Naive B cell (primary cell): ENCODE results near the gene ZFPM1. TPM values are rescaled to one million over a fixed set of nuclear protein-coding genes. Genes with fewer than 3 reads are reported as not detected.
"Not testable (repeated sequence)": the region's sequence is repeated elsewhere in the genome, so short reads cannot be mapped to it uniquely, and the experiment has no call there.

Experiments
- ATAC-seq, 2 donors: fragments of 150-1000 bp; cut with Tn5 transposase; 2 replicates each; pipeline ENCODE4 v1.10.0; 2021; ENCODE audit warnings: low read depth in 2 of 2, mild to moderate bottlenecking in 2 of 2, moderate library complexity in 2 of 2
- DNase-seq: peaks from one replicate; pipeline ENCODE4 v3.0.0; 2022
- H3K27ac Mint-ChIP-seq, 6 donors: one replicate each; pipeline ENCODE4 v1.8.0; 2020 to 2022; ENCODE audit warnings: mild to moderate bottlenecking in 6 of 6, mixed read lengths in 6 of 6, moderate library complexity in 5 of 6, inconsistent platforms in 2 of 6
- H3K27me3 Mint-ChIP-seq, 3 donors: one replicate each; pipeline ENCODE4 v1.8.0; 2021 to 2022; ENCODE audit warnings: mixed read lengths in 3 of 3, mild to moderate bottlenecking in 1 of 3
- H3K36me3 Mint-ChIP-seq, 2 donors: one replicate each; pipeline ENCODE4 v1.8.0; 2020 to 2022; ENCODE audit warnings: mixed read lengths in 2 of 2, inconsistent platforms in 1 of 2, mild to moderate bottlenecking in 1 of 2
- H3K4me1 Mint-ChIP-seq, 3 donors: one replicate each; pipeline ENCODE4 v1.8.0; 2020 to 2022; ENCODE audit warnings: mixed read lengths in 3 of 3, inconsistent platforms in 1 of 3, mild to moderate bottlenecking in 1 of 3, moderate library complexity in 1 of 3
- H3K4me3 Mint-ChIP-seq, 8 donors: one replicate each; pipeline ENCODE4 v1.8.0; 2020 to 2022; ENCODE audit warnings: mild to moderate bottlenecking in 8 of 8, mixed read lengths in 8 of 8, moderate library complexity in 8 of 8, inconsistent platforms in 2 of 8
- H3K9me3 Mint-ChIP-seq, 7 donors: one replicate each; pipeline ENCODE4 v1.8.0; 2020 to 2022; ENCODE audit warnings: mixed read lengths in 7 of 7, mild to moderate bottlenecking in 5 of 7, inconsistent platforms in 2 of 7, moderate library complexity in 1 of 7
- polyA plus RNA-seq, 6 donors: library from polyadenylated mRNA; unstranded; fragments of 300-500 nt; fragmentation: Illumina TruSeq; gene quantifications; one replicate each; pipeline ENCODE4 v1.2.3, GENCODE V29; 2021; ENCODE audit warnings: low read depth in 6 of 6

Gene ZFPM1
- polyA plus RNA-seq: under 1 TPM; 0.09 to 0.46 (median 0.28) TPM

DNA sequence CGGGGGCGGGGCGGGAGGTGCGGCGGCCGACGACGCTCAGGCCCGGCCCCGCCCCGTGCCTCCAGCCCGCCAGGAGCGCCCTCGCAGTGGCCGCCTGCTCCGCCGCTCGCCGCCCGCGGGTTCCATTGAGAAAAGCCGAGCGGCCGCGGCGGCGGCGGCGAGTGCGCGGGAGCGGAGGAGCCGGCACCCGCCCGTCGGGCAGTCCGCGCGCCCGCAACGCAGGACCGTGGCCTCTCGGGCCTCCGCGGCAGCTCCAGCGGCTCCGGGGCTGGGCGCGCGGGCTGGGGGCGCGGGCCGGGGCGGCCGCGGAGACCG, at the start of gene ZFPM1:
Gene ZFPM1, plus strand, starts transcription at position 64 of the 315 bp plus-strand sequence. CDS start 359 bp downstream, outside the sequence.
- H3K36me3 Mint-ChIP-seq: no peaks in the 10 kb centered on the region
- no peak for DNase-seq
- H3K9me3 Mint-ChIP-seq: no peaks in the 10 kb centered on the region
- peak within 1 kb of the TSS; percentile 57 to 95 (median 82) for H3K27ac Mint-ChIP-seq
- H3K27me3 Mint-ChIP-seq: peaks cover 0 to 23% (median 4%) of the 10 kb centered on the region in 3 donors
- ATAC-seq: no peak
- H3K4me1 Mint-ChIP-seq: peaks cover 30 to 46% (median 37%) of the 10 kb centered on the region in 3 donors
- peak within 1 kb of the TSS; percentile 86 to 96 (median 88) for H3K4me3 Mint-ChIP-seq

DNA sequence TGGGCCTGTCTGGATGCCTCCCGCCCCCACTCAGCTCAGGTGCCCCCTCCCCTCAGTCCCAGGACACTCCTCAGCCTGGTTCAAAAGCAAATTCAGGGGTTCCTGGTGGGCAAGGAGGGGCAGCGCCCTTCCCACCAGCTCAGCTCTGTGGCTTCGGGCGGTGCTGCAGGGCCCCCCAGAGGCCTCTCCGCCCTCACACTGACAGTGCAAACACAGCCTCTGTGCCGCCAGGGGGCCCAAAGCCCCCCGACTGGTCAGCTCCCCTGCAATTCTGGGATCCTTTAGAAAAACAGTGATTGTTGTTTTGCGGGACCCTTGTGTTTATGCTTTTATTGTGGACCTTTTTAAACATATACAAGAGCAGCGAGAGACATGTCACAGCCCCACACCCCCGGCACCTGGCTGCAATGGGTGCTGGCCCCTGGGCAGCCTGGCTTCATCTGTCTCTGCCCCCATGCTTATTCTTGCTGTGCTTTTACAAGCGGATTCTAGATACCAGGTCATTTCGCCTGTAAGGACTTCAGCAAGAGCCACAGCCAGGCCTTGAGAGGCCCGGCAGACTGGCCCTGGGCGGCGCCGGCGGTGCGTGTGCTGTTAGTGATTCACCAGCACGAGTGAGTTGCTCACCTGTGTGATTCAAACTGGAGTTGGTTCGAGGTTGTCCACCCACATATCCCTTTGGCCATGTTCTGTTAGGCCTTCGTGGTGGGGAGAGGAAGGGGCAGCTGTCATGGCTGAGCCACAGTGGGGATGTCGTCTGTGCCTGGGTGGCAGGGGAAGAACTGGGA, 49.1 kb upstream of the ZFPM1 start:
- H3K4me1 Mint-ChIP-seq: peaks cover 0 to 7% (median 0%) of the 10 kb centered on the region in 3 donors
- H3K27me3 Mint-ChIP-seq: peaks cover 0 to 26% (median 11%) of the 10 kb centered on the region in 3 donors
- DNase-seq (no peak), ATAC-seq (no peak)
- H3K9me3 Mint-ChIP-seq: peaks cover 0 to 9% (median 0%) of the 10 kb centered on the region in 7 donors
- no peak overlapping the region for H3K4me3 Mint-ChIP-seq
- no peaks in the 10 kb centered on the region for H3K36me3 Mint-ChIP-seq
- H3K27ac Mint-ChIP-seq: peak overlapping the region in 2 of 6 donors; percentile 41 to 64

DNA sequence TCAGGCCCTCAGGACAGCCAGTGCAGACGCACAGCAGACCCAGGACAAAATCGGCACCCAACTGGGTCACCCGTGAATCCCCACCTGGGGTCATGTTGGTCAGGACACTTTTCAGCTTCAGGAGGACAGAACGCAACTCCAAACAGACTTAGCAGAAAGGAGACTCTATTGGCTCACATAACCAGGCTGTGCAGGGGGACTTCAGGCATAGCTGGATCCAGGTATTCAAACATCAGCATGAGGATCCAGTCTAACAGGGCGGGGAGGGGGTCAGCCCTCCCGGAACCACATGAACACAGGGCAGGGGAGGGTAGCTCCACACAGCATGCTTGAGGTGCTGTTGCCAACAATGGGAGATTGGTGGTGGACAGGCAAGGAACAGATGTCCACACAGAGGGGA, 48.3 kb upstream of the ZFPM1 start:
- H3K36me3 Mint-ChIP-seq: no peaks in the 10 kb centered on the region
- H3K9me3 Mint-ChIP-seq: peaks cover 0 to 9% (median 0%) of the 10 kb centered on the region in 7 donors
- H3K4me3 Mint-ChIP-seq: no peak overlapping the region
- H3K4me1 Mint-ChIP-seq: peaks cover 0 to 7% (median 0%) of the 10 kb centered on the region in 3 donors
- peak overlapping the region in 1 of 6 donors; percentile 89 for H3K27ac Mint-ChIP-seq
- no peak for DNase-seq
- no peak for ATAC-seq
- H3K27me3 Mint-ChIP-seq: peaks cover 0 to 26% (median 11%) of the 10 kb centered on the region in 3 donors

DNA sequence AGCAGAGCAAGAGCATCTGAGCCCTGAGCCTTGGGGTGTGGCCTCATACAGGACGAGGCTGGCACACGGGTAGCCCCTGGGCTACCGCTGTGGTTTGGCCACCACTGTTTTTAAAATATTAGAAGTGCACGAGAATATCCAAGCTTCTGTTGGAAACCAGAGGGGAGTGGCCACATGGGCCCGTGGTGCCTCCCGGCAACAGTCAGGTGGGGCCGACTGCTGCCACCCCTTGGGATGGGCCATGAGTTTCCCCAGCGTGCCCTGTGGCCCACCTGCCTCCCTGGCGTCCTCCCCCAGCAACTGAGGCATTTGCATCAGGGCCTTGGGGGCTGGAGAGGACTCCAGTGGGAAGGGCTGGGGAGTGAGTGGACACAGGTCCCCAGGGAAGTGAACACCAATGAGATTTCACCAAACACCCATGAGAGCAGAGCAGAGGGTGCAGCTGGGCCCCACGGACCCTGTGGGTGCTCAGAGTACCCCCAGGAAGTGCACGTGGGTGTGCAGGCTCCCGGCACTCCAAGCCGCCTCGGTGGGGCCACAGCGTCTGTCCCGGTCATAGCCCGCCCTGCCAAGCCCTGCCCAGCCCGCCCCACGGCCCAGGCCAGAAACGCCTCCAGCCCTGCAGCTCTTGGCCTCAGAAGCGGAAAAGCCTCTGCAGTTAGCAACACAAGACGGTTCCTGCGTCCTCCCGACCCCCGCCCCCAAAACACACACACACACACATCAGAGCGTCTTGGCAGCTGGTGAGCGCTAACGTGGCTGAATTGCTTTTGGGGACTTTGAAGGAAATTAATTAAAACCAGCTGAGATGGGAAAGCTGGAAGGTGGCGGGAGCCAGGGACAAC, 47.6 kb upstream of the ZFPM1 start:
- Mint-ChIP-seq H3K27ac (peak overlapping the region in 1 of 6 donors; percentile 89), H3K36me3 (no peaks in the 10 kb centered on the region), H3K9me3 (peaks cover 0 to 9% (median 0%) of the 10 kb centered on the region in 7 donors), H3K4me1 (peaks cover 0 to 7% (median 0%) of the 10 kb centered on the region in 3 donors), H3K4me3 (no peak overlapping the region), H3K27me3 (peaks cover 0 to 26% (median 11%) of the 10 kb centered on the region in 3 donors)
- ATAC-seq (no peak), DNase-seq (no peak)

DNA sequence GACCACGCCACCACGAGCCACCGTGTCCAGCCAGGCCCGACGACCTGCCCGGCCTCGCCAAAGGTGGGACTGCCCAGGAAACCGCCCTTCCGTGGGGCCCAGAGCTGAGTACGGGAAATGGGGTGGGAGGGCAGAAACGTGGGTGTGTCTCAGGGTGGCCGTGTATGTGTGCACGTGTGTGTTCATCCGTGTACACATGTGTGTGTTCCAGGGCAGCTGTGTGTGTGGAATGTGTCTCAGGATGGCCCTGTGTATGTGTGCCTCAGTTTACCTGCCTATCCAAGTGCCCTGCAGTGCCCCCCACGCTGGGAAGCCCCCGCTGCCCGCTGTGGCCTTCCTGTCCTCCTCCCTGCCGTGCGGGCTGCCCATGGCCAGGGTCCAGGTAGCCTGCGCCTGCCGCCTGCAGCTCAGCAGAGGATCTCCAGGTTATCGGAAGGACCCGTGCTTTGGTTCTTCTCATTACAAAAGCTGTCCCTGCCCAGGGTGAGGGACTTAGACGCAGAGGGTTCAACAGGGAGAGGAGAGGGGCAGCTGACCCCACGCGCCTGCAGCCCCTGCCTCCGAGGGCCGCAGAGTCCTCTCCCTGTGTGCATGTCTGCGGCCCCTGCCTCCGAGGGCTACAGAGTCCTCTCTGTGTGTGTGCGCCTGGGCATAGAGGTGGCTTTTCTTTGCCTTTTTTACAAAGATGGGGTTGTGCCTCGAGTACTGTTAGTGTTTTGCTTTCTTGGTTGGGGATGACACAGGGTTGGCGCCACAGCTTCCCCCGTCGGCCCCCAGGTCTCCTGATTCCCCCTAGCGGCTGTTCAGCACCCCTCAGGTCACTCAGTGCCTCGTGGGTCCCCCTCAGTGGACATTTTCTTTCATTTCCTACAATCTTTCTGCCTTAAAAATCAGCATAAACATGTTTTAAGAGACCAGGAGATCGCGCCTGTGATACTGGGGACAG, 46.7 kb upstream of the ZFPM1 start:
- Mint-ChIP-seq H3K36me3 (no peaks in the 10 kb centered on the region), H3K27ac (no peak overlapping the region), H3K9me3 (peaks cover 0 to 7% (median 0%) of the 10 kb centered on the region in 7 donors), H3K27me3 (peaks cover 0 to 23% (median 11%) of the 10 kb centered on the region in 3 donors), H3K4me3 (no peak overlapping the region), H3K4me1 (peaks cover 0 to 7% (median 0%) of the 10 kb centered on the region in 3 donors)
- ATAC-seq: no peak
- DNase-seq: no peak

DNA sequence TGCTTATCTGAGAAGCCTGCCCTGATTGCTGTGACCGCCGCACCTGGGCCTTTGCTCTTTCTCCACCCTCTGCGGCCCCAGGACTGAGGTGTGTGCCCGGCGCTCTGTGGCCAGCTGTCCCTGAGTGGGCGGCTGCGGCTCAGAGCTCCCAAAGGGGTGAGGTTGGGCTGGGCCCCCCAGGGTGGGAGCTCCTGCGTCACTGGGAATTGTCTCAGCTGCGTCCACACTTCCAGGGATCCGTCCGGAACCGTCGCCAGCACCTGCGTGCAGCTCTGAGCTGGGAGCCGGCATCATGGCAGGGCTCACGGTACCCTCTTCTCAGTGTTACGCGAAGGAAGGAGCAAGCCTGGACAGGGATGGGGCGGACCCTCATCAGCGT, 46.0 kb upstream of the ZFPM1 start:
- peaks cover 0 to under 1% (median 0%) of the 10 kb centered on the region in 7 donors for H3K9me3 Mint-ChIP-seq
- H3K4me3 Mint-ChIP-seq: no peak overlapping the region
- DNase-seq (no peak), ATAC-seq (no peak)
- H3K27ac Mint-ChIP-seq: no peak overlapping the region
- H3K27me3 Mint-ChIP-seq: peaks cover 0 to 17% (median 13%) of the 10 kb centered on the region in 3 donors
- no peaks in the 10 kb centered on the region for H3K36me3 Mint-ChIP-seq
- H3K4me1 Mint-ChIP-seq: peaks cover 0 to 7% (median 0%) of the 10 kb centered on the region in 3 donors

DNA sequence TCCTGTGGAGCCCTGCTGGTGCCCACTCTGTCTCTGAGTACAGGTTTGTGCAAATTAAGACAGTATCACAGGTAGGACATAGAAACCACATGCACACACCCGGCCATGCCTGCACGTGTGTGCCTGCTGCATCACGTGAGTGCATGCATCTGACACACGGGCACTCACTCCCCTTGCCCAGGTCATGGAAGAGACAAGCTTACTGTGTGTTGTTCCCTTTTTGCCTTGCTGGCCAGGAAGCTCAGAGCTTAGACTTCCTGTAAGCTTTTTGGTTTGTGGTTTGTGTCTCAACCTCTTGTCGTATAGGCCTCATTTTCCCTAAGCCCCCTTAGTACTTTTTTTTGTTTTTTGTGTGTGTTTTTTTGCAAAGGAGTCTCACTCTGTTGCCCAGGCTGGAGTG, 45.3 kb upstream of the ZFPM1 start:
- H3K27me3 Mint-ChIP-seq: peaks cover 0 to 18% (median 14%) of the 10 kb centered on the region in 3 donors
- peaks cover 0 to 7% (median 0%) of the 10 kb centered on the region in 3 donors for H3K4me1 Mint-ChIP-seq
- DNase-seq (no peak), ATAC-seq (no peak)
- H3K36me3 Mint-ChIP-seq: no peaks in the 10 kb centered on the region
- no peaks in the 10 kb centered on the region for H3K9me3 Mint-ChIP-seq
- H3K27ac Mint-ChIP-seq: peak overlapping the region in 1 of 6 donors; percentile 68
- H3K4me3 Mint-ChIP-seq: no peak overlapping the region

DNA sequence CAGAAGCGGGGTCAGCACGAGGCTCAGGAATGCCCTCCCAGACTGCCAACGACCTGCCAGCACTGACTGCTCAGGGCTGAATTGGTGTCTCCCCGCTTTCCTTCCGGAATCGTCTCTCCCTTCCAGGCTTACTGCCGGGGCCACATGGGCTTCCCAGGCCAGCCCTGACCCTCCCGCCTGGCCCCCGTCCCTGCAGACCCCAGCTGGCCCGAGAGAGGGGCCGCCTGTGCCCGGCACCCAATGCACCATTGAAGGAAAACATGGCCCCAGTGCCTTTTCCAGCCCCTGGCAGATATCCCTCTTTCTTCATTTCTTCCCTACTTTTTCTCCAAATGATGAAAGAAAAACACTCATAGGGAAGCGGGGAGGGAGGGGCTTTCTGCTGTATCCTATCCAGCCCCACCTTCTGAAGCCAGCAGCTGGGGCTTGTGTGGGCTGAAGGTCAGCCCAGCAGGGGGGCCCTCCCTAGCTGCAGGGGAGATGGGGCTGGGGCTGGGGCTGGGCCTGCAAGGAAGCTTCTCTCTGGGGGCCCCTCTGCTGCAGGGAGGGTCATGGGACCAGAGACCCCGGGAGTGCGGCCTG, 44.4 kb upstream of the ZFPM1 start:
- no peaks in the 10 kb centered on the region for H3K9me3 Mint-ChIP-seq
- no peak overlapping the region for H3K27ac Mint-ChIP-seq
- H3K4me3 Mint-ChIP-seq: no peak overlapping the region
- H3K4me1 Mint-ChIP-seq: peaks cover 0 to 7% (median 0%) of the 10 kb centered on the region in 3 donors
- DNase-seq (no peak), ATAC-seq (no peak)
- H3K36me3 Mint-ChIP-seq: no peaks in the 10 kb centered on the region
- H3K27me3 Mint-ChIP-seq: peaks cover 0 to 18% (median 14%) of the 10 kb centered on the region in 3 donors

DNA sequence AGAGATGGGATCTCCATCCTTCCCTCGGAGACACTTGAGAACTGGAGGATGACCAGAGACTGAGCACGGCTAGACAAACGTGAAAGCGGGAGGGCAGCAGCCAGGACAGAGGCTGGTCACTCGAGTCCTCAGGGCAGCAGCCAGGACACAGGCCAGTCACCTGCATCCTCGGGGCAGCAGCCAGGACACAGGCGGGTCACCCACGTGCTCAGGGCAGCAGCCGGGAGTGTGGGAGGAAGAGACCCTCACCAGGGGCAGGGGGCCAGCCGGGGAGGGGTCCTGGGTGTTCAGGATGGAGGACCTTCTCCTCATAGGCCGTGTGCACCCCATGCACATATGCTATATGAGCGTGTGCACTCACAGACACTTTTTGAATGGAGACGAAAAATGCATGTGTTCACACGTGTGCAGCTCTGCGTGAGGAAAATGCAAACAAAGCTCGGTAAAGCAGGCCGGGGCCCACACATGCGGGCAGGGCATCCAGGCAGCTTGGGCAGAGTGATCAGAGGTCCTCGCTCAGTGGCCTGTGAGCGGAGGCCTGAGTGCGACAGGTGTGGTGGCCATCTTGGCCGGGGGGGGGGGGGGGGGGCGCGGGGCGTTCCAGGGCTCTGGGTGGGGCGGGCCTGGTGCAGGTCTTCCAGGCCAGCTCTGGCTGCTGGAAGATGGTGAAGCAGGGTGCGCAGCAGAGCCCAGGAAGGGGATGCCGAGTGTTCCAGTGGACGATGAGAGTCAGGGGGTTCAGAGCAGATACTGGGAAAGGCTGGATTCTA, 43.6 kb upstream of the ZFPM1 start:
- H3K9me3 Mint-ChIP-seq: no peaks in the 10 kb centered on the region
- peak overlapping the region in 1 of 8 donors; percentile 14 for H3K4me3 Mint-ChIP-seq
- DNase-seq (no peak), ATAC-seq (no peak)
- no peaks in the 10 kb centered on the region for H3K36me3 Mint-ChIP-seq
- H3K4me1 Mint-ChIP-seq: peaks cover 0 to 5% (median 0%) of the 10 kb centered on the region in 3 donors
- peaks cover 0 to 13% (median 9%) of the 10 kb centered on the region in 3 donors for H3K27me3 Mint-ChIP-seq
- no peak overlapping the region for H3K27ac Mint-ChIP-seq

DNA sequence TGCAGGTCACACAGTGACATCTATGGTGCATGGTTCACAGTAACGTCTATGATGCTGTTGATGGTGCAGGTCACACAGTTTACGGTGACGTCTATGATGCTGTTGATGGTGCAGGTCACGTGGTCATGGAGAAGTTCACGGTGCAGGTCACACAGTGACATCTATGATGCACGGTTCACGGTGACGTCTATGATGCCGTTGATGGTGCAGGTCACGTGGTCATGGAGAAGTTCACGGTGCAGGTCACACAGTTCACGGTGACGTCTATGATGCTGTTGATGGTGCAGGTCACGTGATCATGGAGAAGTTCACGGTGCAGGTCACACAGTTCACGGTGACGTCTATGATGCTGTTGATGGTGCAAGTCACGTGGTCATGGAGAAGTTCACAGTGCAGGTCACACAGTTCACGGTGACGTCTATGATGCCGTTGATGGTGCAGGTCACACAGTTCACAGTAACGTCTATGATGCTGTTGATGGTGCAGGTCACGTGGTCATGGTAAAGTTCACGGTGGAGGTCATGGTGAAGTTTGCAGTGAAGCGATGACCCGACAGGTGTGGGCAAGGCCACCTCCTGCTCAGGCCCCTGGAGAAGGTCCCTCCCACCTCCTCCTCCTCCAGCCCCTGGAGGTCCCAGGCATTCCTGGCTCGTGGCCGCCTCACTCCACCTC, 42.6 kb upstream of the ZFPM1 start:
- H3K27me3 Mint-ChIP-seq, H3K4me3 Mint-ChIP-seq, H3K9me3 Mint-ChIP-seq, H3K4me1 Mint-ChIP-seq, H3K36me3 Mint-ChIP-seq, ATAC-seq, DNase-seq, H3K27ac Mint-ChIP-seq: not testable (repeated sequence)

DNA sequence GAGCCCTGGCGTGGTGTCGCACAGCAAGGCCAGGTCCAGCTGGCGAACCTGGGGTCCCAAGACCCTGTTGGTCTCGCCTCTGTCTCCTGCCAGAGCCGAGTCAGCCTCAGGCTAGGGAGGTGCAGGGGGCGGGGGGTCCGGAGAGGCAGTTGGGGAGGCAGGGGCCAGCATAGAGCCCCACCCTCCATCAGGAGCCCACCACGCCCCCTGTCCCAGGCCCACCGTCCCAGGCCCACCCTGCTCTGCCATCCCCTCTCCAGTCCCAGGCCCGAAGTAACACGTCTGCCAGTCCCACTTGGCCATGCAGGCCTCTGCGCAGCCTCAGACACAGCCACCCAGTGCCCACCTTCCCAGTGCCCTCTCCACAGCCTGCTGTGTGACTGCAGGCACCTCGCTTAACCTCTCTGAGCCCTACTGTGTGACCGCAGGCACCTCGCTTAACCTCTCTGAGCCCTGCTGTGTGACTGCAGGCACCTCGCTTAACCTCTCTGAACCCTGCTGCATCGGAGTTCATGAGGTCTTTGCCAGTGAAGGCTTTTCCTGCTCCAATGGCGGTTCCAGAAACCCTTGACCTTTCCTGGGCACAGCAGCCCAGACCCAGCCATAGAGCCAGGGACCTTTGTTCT, 41.0 kb upstream of the ZFPM1 start:
- Mint-ChIP-seq H3K4me1 (peaks cover 0 to 5% (median 0%) of the 10 kb centered on the region in 3 donors), H3K4me3 (no peak overlapping the region), H3K36me3 (no peaks in the 10 kb centered on the region), H3K9me3 (no peaks in the 10 kb centered on the region), H3K27ac (no peak overlapping the region), H3K27me3 (peaks cover 0 to 11% (median 0%) of the 10 kb centered on the region in 3 donors)
- no peak for DNase-seq
- no peak for ATAC-seq
